HG02840 (cell line): ENCODE measurements around the gene FRMD4A.
A peak's percentile ranks its signal among the peaks of the same experiment; 100 is the strongest.
"Not testable (repeated sequence)": the region's sequence is repeated elsewhere in the genome, so short reads cannot be mapped to it uniquely, and the experiment has no call there.

Source experiments
- ATAC-seq: cut with Tn5 transposase; IDR thresholded peaks from one replicate; pipeline ENCODE4 v1.9.1; 2021; ENCODE audit warnings: mild to moderate bottlenecking, moderate library complexity, moderate number of reproducible peaks; ENCODE audit not compliant: unreplicated experiment, low FRiP score

FRMD4A gene

GRCh38 chr10:13717936-13718772, 612.6 kb downstream of the FRMD4A start:
- ATAC-seq, result no peak

- no peak for ATAC-seq
Observed at GRCh38 chr10:13717571-13717935, 613.2 kb downstream of the FRMD4A start.

- no peak for ATAC-seq
Observed at GRCh38 chr10:13716081-13717071, 614.3 kb downstream of the FRMD4A start.

GRCh38 chr10:13715596-13715995, 615.1 kb downstream of the FRMD4A start:
- not testable (repeated sequence) for ATAC-seq

- ATAC-seq, result no peak
Observed at GRCh38 chr10:13715100-13715499, 615.6 kb downstream of the FRMD4A start.

- ATAC-seq, result peak; percentile 57
Observed at GRCh38 chr10:13712837-13713581, 617.7 kb downstream of the FRMD4A start.

GRCh38 chr10:13712476-13712836, 618.3 kb downstream of the FRMD4A start:
- ATAC-seq, result no peak

- ATAC-seq, result no peak
Observed at GRCh38 chr10:13711291-13711690, 619.4 kb downstream of the FRMD4A start.

- ATAC-seq, result no peak
Observed at GRCh38 chr10:13709931-13710650, 620.6 kb downstream of the FRMD4A start.

- no peak for ATAC-seq
Observed at GRCh38 chr10:13708256-13708990, 622.3 kb downstream of the FRMD4A start.

GRCh38 chr10:13707156-13707881, 623.4 kb downstream of the FRMD4A start:
- no peak for ATAC-seq

- ATAC-seq, result no peak
Observed at GRCh38 chr10:13706604-13707003, 624.1 kb downstream of the FRMD4A start.

- no peak for ATAC-seq
Observed at GRCh38 chr10:13706175-13706574, 624.5 kb downstream of the FRMD4A start.

- ATAC-seq, result no peak
Observed at GRCh38 chr10:13705526-13706174, 625.1 kb downstream of the FRMD4A start.

GRCh38 chr10:13704964-13705363, 625.8 kb downstream of the FRMD4A start:
- no peak for ATAC-seq

- ATAC-seq, result no peak
Observed at GRCh38 chr10:13703997-13704536, 626.7 kb downstream of the FRMD4A start.

- ATAC-seq, result no peak
Observed at GRCh38 chr10:13703101-13703818, 627.5 kb downstream of the FRMD4A start.
